ENCODE measurements around the gene LRMDA. TPM values are rescaled to one million over a fixed set of nuclear protein-coding genes. Genes with fewer than 3 reads are reported as not detected.

LRMDA gene
- total and polyA plus RNA-seq, 2 donors (not counting 1 experiment from before 2014, with no cell fraction given), result 0.12 TPM; not detected in 1

DNA sequence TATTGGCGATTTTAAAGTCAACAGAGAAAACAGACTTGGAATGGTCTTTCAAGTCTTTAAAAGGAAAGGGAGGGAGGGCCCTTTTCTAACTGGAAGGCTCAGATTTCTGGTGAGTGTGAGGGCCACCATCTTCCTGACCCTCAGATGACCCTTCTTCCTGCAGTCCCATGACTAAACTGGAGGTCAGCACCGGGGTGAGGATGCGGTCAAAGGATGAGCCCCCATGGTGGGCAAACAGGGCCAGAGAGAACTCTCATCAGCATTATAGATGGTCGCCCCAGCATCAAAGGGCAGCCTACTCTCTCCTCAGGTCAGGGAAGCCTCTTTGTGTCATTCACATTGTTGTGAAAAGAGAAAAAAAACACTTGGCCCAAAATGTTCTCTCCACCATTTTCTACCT, 219.2 kb downstream of the LRMDA start:
- TF ChIP-seq, protein P1, sequence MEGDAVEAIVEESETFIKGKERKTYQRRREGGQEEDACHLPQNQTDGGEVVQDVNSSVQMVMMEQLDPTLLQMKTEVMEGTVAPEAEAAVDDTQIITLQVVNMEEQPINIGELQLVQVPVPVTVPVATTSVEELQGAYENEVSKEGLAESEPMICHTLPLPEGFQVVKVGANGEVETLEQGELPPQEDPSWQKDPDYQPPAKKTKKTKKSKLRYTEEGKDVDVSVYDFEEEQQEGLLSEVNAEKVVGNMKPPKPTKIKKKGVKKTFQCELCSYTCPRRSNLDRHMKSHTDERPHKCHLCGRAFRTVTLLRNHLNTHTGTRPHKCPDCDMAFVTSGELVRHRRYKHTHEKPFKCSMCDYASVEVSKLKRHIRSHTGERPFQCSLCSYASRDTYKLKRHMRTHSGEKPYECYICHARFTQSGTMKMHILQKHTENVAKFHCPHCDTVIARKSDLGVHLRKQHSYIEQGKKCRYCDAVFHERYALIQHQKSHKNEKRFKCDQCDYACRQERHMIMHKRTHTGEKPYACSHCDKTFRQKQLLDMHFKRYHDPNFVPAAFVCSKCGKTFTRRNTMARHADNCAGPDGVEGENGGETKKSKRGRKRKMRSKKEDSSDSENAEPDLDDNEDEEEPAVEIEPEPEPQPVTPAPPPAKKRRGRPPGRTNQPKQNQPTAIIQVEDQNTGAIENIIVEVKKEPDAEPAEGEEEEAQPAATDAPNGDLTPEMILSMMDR (IDR thresholded peaks at IDR 0.05), result no peak
- TF ChIP-seq EZH2 (IDR thresholded peaks at IDR 0.05; ENCODE audit: borderline replicate concordance, insufficient read depth, low read depth, low read length, poor library complexity, severe bottlenecking), result no peak
- Mint-ChIP-seq H3K4me3 (no peak overlapping the region), H3K9me3 (ENCODE audit: insufficient read depth) (no peaks in the 10 kb centered on the region), H3K27ac (no peak overlapping the region), H3K4me1 (no peaks in the 10 kb centered on the region), H3K27me3 (peaks cover 4% of the 10 kb centered on the region)
- 100% methylated on average over 2 of the region's 4 CpGs for WGBS (ENCODE audit: insufficient coverage)
- no peak overlapping the region for H3K4me3 ChIP-seq (ENCODE audit: control extremely low read depth in 1 of 5, extremely low read depth in 1 of 5, insufficient read depth in 1 of 5, low read depth in 2 of 5, low read length in 4 of 5)
- no peak overlapping the region for H3K4me2 ChIP-seq (replicated peaks; ENCODE audit: low read depth, low read length, poor library complexity, severe bottlenecking)
- H3K27me3 ChIP-seq (replicated peaks in 1 of 4; ENCODE audit: control extremely low read depth in 1 of 4, control insufficient read depth in 3 of 4, insufficient read depth in 4 of 4, low read length in 3 of 4), result no peaks in the 10 kb centered on the region
- CTCF ChIA-PET, result no interaction called here
- H2AFZ ChIP-seq (ENCODE audit: insufficient read depth, low read depth, low read length, poor library complexity, severe bottlenecking), result no peak overlapping the region
- DNase-seq (no peak), ATAC-seq (ENCODE audit: low read depth) (no peak)
- H3K9ac ChIP-seq (ENCODE audit: low read length), result no peak overlapping the region
- POLR2A ChIA-PET, result no interaction called here
- H3K79me2 ChIP-seq (ENCODE audit: control insufficient read depth, insufficient read depth, low read length), result no peaks in the 10 kb centered on the region
- intact Hi-C loops (cut with micrococcal nuclease), result no loop called here
- H3K9me3 ChIP-seq (ENCODE audit: control extremely low read depth in 1 of 3, control insufficient read depth in 2 of 3, insufficient read depth in 1 of 3, low read length in 2 of 3), result no peaks in the 10 kb centered on the region
- H3K36me3 ChIP-seq (replicated peaks in 1 of 2; ENCODE audit: control extremely low read depth in 1 of 2, control insufficient read depth in 1 of 2, extremely low read depth in 1 of 2, insufficient read depth in 2 of 2, low read length in 1 of 2), result no peaks in the 10 kb centered on the region
- H3K27ac ChIP-seq (ENCODE audit: low read length in 2 of 2), result no peak overlapping the region
- no peaks in the 10 kb centered on the region for H4K20me1 ChIP-seq (ENCODE audit: control insufficient read depth, insufficient read depth, low read length, poor library complexity, severe bottlenecking)
- H3K4me1 ChIP-seq (ENCODE audit: control insufficient read depth in 2 of 2, insufficient read depth in 2 of 2, low read length in 2 of 2), result no peaks in the 10 kb centered on the region

DNA sequence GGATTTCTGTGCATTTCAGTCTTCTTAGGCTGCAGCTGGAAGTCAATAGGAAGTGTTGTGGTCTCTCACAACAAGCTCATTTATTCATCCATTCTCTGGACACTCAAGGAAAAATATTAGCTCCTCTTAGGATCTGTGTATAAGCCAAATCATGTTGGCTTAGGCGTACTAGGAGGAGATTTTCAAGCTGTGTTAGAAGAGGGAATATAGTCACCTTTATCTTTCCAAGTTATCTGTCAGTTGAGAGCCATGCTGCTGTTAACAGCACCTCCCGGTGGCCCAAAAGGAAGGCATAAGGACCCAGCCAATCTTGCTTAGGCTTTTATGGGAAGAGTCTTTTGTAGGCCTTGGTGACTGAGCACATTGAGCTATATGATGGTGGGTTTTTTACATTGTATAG, 220.0 kb downstream of the LRMDA start:
- Mint-ChIP-seq H3K4me3 (no peak overlapping the region), H3K4me1 (no peaks in the 10 kb centered on the region), H3K9me3 (ENCODE audit: insufficient read depth) (no peaks in the 10 kb centered on the region), H3K27me3 (peaks cover 4% of the 10 kb centered on the region), H3K27ac (no peak overlapping the region)
- H3K27me3 ChIP-seq (replicated peaks in 1 of 4; ENCODE audit: control extremely low read depth in 1 of 4, control insufficient read depth in 3 of 4, insufficient read depth in 4 of 4, low read length in 3 of 4), result no peaks in the 10 kb centered on the region
- no peaks in the 10 kb centered on the region for H4K20me1 ChIP-seq (ENCODE audit: control insufficient read depth, insufficient read depth, low read length, poor library complexity, severe bottlenecking)
- 100% methylated on average over 1 of the region's 2 CpGs for WGBS (ENCODE audit: insufficient coverage)
- H3K4me3 ChIP-seq (ENCODE audit: control extremely low read depth in 1 of 5, extremely low read depth in 1 of 5, insufficient read depth in 1 of 5, low read depth in 2 of 5, low read length in 4 of 5), result no peak overlapping the region
- H3K36me3 ChIP-seq (replicated peaks in 1 of 2; ENCODE audit: control extremely low read depth in 1 of 2, control insufficient read depth in 1 of 2, extremely low read depth in 1 of 2, insufficient read depth in 2 of 2, low read length in 1 of 2), result no peaks in the 10 kb centered on the region
- intact Hi-C loops (cut with micrococcal nuclease), result no loop called here
- no peak overlapping the region for H3K27ac ChIP-seq (ENCODE audit: low read length in 2 of 2)
- H3K4me2 ChIP-seq (replicated peaks; ENCODE audit: low read depth, low read length, poor library complexity, severe bottlenecking), result no peak overlapping the region
- no peaks in the 10 kb centered on the region for H3K9me3 ChIP-seq (ENCODE audit: control extremely low read depth in 1 of 3, control insufficient read depth in 2 of 3, insufficient read depth in 1 of 3, low read length in 2 of 3)
- ATAC-seq (ENCODE audit: low read depth), result no peak
- H3K79me2 ChIP-seq (ENCODE audit: control insufficient read depth, insufficient read depth, low read length), result no peaks in the 10 kb centered on the region
- H2AFZ ChIP-seq (ENCODE audit: insufficient read depth, low read depth, low read length, poor library complexity, severe bottlenecking), result no peak overlapping the region
- TF ChIP-seq, protein P1 (IDR thresholded peaks at IDR 0.05), result no peak
- no peak for TF ChIP-seq EZH2 (IDR thresholded peaks at IDR 0.05; ENCODE audit: borderline replicate concordance, insufficient read depth, low read depth, low read length, poor library complexity, severe bottlenecking)
- no peak for DNase-seq
- CTCF ChIA-PET, result no interaction called here
- no peak overlapping the region for H3K9ac ChIP-seq (ENCODE audit: low read length)
- H3K4me1 ChIP-seq (ENCODE audit: control insufficient read depth in 2 of 2, insufficient read depth in 2 of 2, low read length in 2 of 2), result no peaks in the 10 kb centered on the region
- POLR2A ChIA-PET, result no interaction called here
